ENCODE results near the gene MTARC2. TPM values are rescaled to one million over a fixed set of nuclear protein-coding genes. Genes with fewer than 3 reads are reported as not detected.

Gene MTARC2
- total and polyA plus RNA-seq, 2 of the 13 experiments (the other 11 are each of a cell fraction or from before 2014, with no cell fraction given): 8.5 to 10.1 TPM

GRCh38 chr1:220733086-220733601, 15.0 kb upstream of the MTARC2 start (continued):
- TF ChIP-seq ZNF274 (CRISPR knock-in tag; IDR thresholded peaks at IDR 0.05): no peak
- TF ChIP-seq GATAD2A (CRISPR knock-in tag; IDR thresholded peaks at IDR 0.05): peak; percentile 32; the same call in 1 of the 2 replicates
- TF ChIP-seq PREB (CRISPR knock-in tag; IDR thresholded peaks at IDR 0.05): no peak
- no peak for TF ChIP-seq RAD51 (IDR thresholded peaks at IDR 0.05; ENCODE audit: borderline replicate concordance)
- TF ChIP-seq NKX3-1 (CRISPR knock-in tag; IDR thresholded peaks at IDR 0.05): no peak
- TF ChIP-seq TFE3 (CRISPR knock-in tag; IDR thresholded peaks at IDR 0.05): no peak
- TF ChIP-seq ZNF264 (CRISPR knock-in tag; IDR thresholded peaks at IDR 0.05): 0 out of 2 replicates have a peak, but pooled peaks have one; percentile 22
- TF ChIP-seq ZNF543 (CRISPR knock-in tag; IDR thresholded peaks at IDR 0.05): no peak
- no peak for TF ChIP-seq CSRNP2 (CRISPR knock-in tag; conservative IDR thresholded peaks at IDR 0.05; ENCODE audit: low read depth)
- TF ChIP-seq AKAP8 (CRISPR knock-in tag; IDR thresholded peaks at IDR 0.05): no peak
- TF ChIP-seq MAFF (IDR thresholded peaks at IDR 0.05; ENCODE audit: low read depth, low read length): no peak
- no peak for TF ChIP-seq ZNF850 (CRISPR knock-in tag; conservative IDR thresholded peaks at IDR 0.05)
- no peak for TF ChIP-seq ZNF563 (CRISPR knock-in tag; IDR thresholded peaks at IDR 0.05)
- TF ChIP-seq ZNF766 (CRISPR knock-in tag; IDR thresholded peaks at IDR 0.05; ENCODE audit: borderline replicate concordance): peak; percentile 73; the same call in 1 of the 2 replicates
- no peak for TF ChIP-seq RARG (CRISPR knock-in tag; IDR thresholded peaks at IDR 0.05; ENCODE audit: low read depth)
- TF ChIP-seq ZNF17 (CRISPR knock-in tag; IDR thresholded peaks at IDR 0.05): no peak
- TF ChIP-seq XRCC5 (optimal IDR thresholded peaks at IDR 0.05; ENCODE audit: low read length): peak; percentile 38
- no peak for TF ChIP-seq MEIS1 (CRISPR knock-in tag; IDR thresholded peaks at IDR 0.05; ENCODE audit: borderline replicate concordance)
- peak; percentile 48; the same call in 1 of the 2 replicates for TF ChIP-seq ZNF430 (CRISPR knock-in tag; IDR thresholded peaks at IDR 0.05)
- TF ChIP-seq EP300 (IDR thresholded peaks at IDR 0.05; ENCODE audit: low read depth in 2 of 2, low read length in 2 of 2): 0 out of 4 replicates have a peak, but pooled peaks of 1 of the 2 experiments have one; percentile 9
- TF ChIP-seq EP300 (CRISPR knock-in tag; IDR thresholded peaks at IDR 0.05; ENCODE audit: borderline replicate concordance): no peak
- TF ChIP-seq ATF7 (IDR thresholded peaks at IDR 0.05): no peak
- no peak for TF ChIP-seq ATF7 (CRISPR knock-in tag; IDR thresholded peaks at IDR 0.05)
- TF ChIP-seq ARNTL (CRISPR knock-in tag; IDR thresholded peaks at IDR 0.05): no peak
- 0 out of 2 replicates have a peak, but pooled peaks have one; percentile 40 for TF ChIP-seq HIVEP1 (CRISPR knock-in tag; IDR thresholded peaks at IDR 0.05)
- TF ChIP-seq NR2C2 (CRISPR knock-in tag; IDR thresholded peaks at IDR 0.05; ENCODE audit: borderline replicate concordance): peak; percentile 57; the same call in 1 of the 2 replicates
- TF ChIP-seq CBFB (CRISPR knock-in tag; IDR thresholded peaks at IDR 0.05): no peak
- TF ChIP-seq ZNF317 (CRISPR knock-in tag; IDR thresholded peaks at IDR 0.05): no peak
- no peak for TF ChIP-seq CEBPB (IDR thresholded peaks at IDR 0.05; ENCODE audit: borderline replicate concordance, low read depth, low read length)
- TF ChIP-seq ESRRA (CRISPR knock-in tag; IDR thresholded peaks at IDR 0.05; ENCODE audit: low read depth): peak; percentile 36; the same call in 1 of the 2 replicates
- TF ChIP-seq TEAD2 (CRISPR knock-in tag; IDR thresholded peaks at IDR 0.05): no peak

All from HepG2 (cell line).